ENCODE results near the gene SCNM1.
"Not testable (repeated sequence)": the region's sequence is repeated elsewhere in the genome, so short reads cannot be mapped to it uniquely, and the experiment has no call there.

GRCh38 chr1:151194894-151195594 is 29.1 kb downstream of the SCNM1 start:
- not testable (repeated sequence) for TF ChIP-seq POLR2AphosphoS5 (IDR thresholded peaks at IDR 0.05; ENCODE audit: low read depth, low read length); TAF1 (IDR thresholded peaks at IDR 0.05; ENCODE audit: borderline replicate concordance, low read depth, low read length)

All from GM12892 (cell line).